ENCODE results near the gene RPA4.
"Not testable (repeated sequence)": the region's sequence is repeated elsewhere in the genome, so short reads cannot be mapped to it uniquely, and the experiment has no call there.

The RPA4 gene

DNA sequence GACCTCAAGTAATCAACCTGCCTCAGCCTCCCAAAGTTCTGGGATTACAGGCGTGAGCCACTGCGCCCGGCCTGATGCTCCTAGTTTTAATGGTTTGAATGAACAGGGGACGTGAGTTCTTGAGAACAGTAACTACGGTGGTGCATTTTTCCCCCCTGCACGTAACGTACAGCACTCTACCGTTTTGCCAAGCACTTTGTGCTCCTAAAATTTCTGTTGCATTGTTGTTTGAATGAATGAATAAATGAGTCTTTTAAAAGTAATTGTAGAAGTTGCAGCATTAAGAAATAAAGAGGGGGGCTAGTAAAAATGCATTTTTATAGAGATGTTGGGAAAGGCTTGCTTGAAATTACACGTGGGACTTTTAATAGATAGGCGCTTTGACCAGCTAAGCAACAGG, at the start of gene RPA4:
Gene RPA4 (plus strand): TSS at position 301 of the 400 bp plus-strand sequence. CDS start 403 bp downstream, outside the sequence.
- DNase-seq = no peak
- H3K36me3 Mint-ChIP-seq = no peaks in the 10 kb centered on the region
- no peak within 1 kb of the TSS for H3K4me3 Mint-ChIP-seq
- no peaks in the 10 kb centered on the region for H3K27me3 Mint-ChIP-seq
- CTCF ChIA-PET = no interaction called here
- no peak within 1 kb of the TSS for H3K27ac Mint-ChIP-seq
- no peaks in the 10 kb centered on the region for H3K9me3 Mint-ChIP-seq
- H3K4me1 Mint-ChIP-seq = no peaks in the 10 kb centered on the region

DNA sequence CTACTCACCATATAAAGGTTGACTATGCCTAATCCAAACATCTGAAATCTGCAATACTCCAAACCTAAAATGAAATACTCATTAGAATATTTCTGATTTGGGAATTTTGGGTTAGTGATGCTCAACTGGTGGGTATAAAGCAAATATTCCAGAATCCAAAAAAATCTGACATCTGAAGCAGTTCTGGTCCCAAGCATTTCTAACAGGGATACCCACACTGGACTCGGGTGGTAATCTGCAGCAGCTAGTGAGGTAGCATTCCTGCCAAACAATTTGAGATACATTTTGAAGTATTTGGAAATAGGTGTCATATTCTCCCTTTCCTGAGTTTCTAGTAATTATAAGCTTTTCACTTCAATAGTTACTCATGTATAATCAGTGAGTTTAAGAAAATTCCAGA, 49.6 kb upstream of the RPA4 start:
- H3K4me1 Mint-ChIP-seq = no peaks in the 10 kb centered on the region
- H3K27me3 Mint-ChIP-seq = no peaks in the 10 kb centered on the region
- H3K9me3 Mint-ChIP-seq = no peaks in the 10 kb centered on the region
- H3K4me3 Mint-ChIP-seq = no peak overlapping the region
- no peak for DNase-seq
- H3K36me3 Mint-ChIP-seq = no peaks in the 10 kb centered on the region
- CTCF ChIA-PET = no interaction called here
- H3K27ac Mint-ChIP-seq = no peak overlapping the region

- no peak for DNase-seq
- no peaks in the 10 kb centered on the region for H3K27me3 Mint-ChIP-seq
- H3K4me3 Mint-ChIP-seq = no peak overlapping the region
Observed at GRCh38 chrX:96835660-96836289, 47.9 kb upstream of the RPA4 start.

DNA sequence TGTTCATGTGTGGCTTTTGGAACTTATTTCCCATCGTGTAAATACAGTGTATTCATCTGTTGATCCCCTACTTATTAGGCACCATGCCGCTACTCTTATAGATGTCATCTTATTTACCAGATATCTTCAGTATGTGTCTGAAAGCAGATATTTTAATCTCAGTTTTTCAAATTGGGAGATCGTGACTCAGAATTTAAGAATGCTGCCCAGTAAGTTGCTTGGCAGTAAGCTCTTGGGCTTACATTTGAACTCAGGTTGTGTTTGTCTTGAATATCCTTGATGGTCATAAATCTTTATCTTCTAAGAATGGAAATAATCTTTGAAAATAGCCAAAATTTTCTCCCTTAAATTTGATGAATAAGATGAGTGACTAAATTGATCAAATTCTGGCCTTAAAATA, 45.9 kb upstream of the RPA4 start:
- no peaks in the 10 kb centered on the region for H3K4me1 Mint-ChIP-seq
- CTCF ChIA-PET = no interaction called here
- H3K27me3 Mint-ChIP-seq = no peaks in the 10 kb centered on the region
- H3K27ac Mint-ChIP-seq = no peak overlapping the region
- H3K36me3 Mint-ChIP-seq = no peaks in the 10 kb centered on the region
- no peaks in the 10 kb centered on the region for H3K9me3 Mint-ChIP-seq
- no peak for DNase-seq
- H3K4me3 Mint-ChIP-seq = no peak overlapping the region

More at GRCh38 chrX:96835660-96836289, 47.9 kb upstream of the RPA4 start:
- no peaks in the 10 kb centered on the region for H3K9me3 Mint-ChIP-seq
- H3K4me1 Mint-ChIP-seq = no peaks in the 10 kb centered on the region
- H3K27ac Mint-ChIP-seq = no peak overlapping the region
- H3K36me3 Mint-ChIP-seq = no peaks in the 10 kb centered on the region
- CTCF ChIA-PET = no interaction called here

DNA sequence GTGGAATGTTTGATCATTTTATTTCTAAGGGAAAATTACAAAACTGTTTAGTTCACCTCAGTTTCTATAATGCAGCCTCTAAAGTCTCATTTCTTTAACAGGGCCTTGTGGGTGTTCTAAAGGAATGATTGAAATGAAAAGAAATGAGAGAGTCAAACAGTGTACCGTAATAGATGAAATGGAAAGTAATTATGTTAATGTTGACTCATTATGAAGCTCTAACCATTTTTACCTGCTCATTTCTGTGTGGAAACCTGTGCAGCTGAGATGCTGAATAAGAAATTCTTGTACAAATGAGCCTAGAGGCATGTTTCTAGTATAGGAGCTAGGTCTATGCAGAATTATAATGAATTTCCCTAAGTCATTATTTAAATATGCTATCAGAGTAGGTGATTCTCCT, 45.2 kb upstream of the RPA4 start:
- no peak for DNase-seq
- Mint-ChIP-seq H3K27me3 (no peaks in the 10 kb centered on the region), H3K9me3 (no peaks in the 10 kb centered on the region), H3K36me3 (no peaks in the 10 kb centered on the region), H3K4me3 (no peak overlapping the region), H3K4me1 (no peaks in the 10 kb centered on the region), H3K27ac (no peak overlapping the region)
- CTCF ChIA-PET = no interaction called here

GRCh38 chrX:96841325-96841724, 42.4 kb upstream of the RPA4 start:
- CTCF ChIA-PET = no interaction called here
- Mint-ChIP-seq H3K27ac (no peak overlapping the region), H3K4me1 (no peaks in the 10 kb centered on the region), H3K4me3 (no peak overlapping the region), H3K9me3 (no peaks in the 10 kb centered on the region), H3K36me3 (no peaks in the 10 kb centered on the region), H3K27me3 (no peaks in the 10 kb centered on the region)
- DNase-seq = no peak

DNA sequence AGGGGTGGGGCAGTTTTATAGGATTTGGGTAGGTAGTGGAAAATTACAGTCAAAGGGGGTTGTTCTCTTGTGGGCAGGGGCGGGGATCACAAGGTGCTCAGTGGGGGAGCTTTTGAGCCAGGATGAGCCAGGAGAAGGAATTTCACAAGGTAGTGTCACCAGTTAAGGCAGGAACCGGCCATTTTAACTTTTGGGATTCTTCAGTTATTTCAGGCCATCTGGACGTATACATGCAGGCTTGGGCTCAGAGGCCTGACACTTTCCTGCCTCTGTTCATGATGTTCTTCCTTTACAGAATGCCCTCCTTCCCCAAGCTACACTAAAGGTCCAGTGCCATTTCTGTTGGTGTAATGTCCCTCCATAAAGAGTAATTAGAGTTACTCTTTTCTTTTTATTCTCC, 41.8 kb upstream of the RPA4 start:
- not testable (repeated sequence) for H3K27ac Mint-ChIP-seq

DNA sequence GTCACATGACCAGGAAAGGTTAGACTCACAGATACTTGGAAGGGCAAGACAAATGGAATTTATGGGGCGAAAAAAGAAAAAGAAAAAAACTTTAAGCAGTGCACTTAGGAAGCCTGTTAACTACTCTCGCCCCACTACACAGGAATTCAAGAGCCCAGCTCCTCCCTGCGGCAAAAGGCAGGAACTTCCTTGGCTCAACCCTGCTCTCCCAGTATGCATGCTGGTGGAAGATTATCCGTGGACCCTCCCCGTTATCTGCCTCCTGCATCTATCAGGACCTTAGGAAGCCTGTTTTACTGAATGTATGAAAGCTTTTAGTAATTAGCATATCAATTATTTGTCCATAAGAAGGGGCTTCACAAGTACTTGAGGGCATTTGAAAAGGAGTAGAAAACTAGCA, 40.1 kb upstream of the RPA4 start:
- no peaks in the 10 kb centered on the region for H3K36me3 Mint-ChIP-seq
- H3K4me1 Mint-ChIP-seq = no peaks in the 10 kb centered on the region
- H3K9me3 Mint-ChIP-seq = no peaks in the 10 kb centered on the region
- H3K27me3 Mint-ChIP-seq = no peaks in the 10 kb centered on the region
- CTCF ChIA-PET = no interaction called here
- DNase-seq = no peak
- H3K4me3 Mint-ChIP-seq = no peak overlapping the region
- no peak overlapping the region for H3K27ac Mint-ChIP-seq

More for the DNA sequence above, 41.8 kb upstream of the RPA4 start:
- H3K4me1 Mint-ChIP-seq, H3K9me3 Mint-ChIP-seq, H3K27me3 Mint-ChIP-seq, DNase-seq, CTCF ChIA-PET, H3K4me3 Mint-ChIP-seq, H3K36me3 Mint-ChIP-seq: not testable (repeated sequence)

DNA sequence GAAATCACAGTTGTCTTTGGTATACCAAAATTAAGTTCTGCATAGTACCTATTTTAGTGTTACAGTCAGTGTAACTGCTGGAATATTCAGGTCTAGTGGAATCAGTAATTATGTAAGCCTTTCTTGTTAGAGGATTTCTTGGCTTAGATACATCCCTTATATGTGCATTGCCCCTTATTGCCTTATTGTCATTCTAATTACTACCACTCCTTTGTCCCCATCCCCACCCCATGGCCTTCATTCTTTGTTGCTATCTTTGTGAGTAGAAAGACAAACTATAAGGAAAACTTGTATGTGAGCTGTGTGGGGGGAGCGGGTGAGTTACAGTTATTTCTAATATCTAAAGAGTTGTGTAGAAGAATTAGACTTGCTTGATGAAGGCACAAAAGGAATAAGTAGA, 36.9 kb upstream of the RPA4 start:
- CTCF ChIA-PET = no interaction called here
- no peak for DNase-seq
- H3K4me3 Mint-ChIP-seq = no peak overlapping the region
- no peaks in the 10 kb centered on the region for H3K4me1 Mint-ChIP-seq
- H3K27ac Mint-ChIP-seq = no peak overlapping the region
- H3K36me3 Mint-ChIP-seq = no peaks in the 10 kb centered on the region
- H3K9me3 Mint-ChIP-seq = no peaks in the 10 kb centered on the region
- H3K27me3 Mint-ChIP-seq = no peaks in the 10 kb centered on the region

- H3K4me3 Mint-ChIP-seq, H3K27ac Mint-ChIP-seq, H3K36me3 Mint-ChIP-seq, DNase-seq, CTCF ChIA-PET, H3K27me3 Mint-ChIP-seq, H3K9me3 Mint-ChIP-seq, H3K4me1 Mint-ChIP-seq: not testable (repeated sequence)
Observed at GRCh38 chrX:96859422-96859821, 24.3 kb upstream of the RPA4 start.

GRCh38 chrX:96861218-96861617, 22.5 kb upstream of the RPA4 start:
- no peaks in the 10 kb centered on the region for H3K36me3 Mint-ChIP-seq
- no peaks in the 10 kb centered on the region for H3K4me1 Mint-ChIP-seq
- no peak overlapping the region for H3K27ac Mint-ChIP-seq
- CTCF ChIA-PET = no interaction called here
- H3K9me3 Mint-ChIP-seq = no peaks in the 10 kb centered on the region
- no peak overlapping the region for H3K4me3 Mint-ChIP-seq
- no peak for DNase-seq
- no peaks in the 10 kb centered on the region for H3K27me3 Mint-ChIP-seq

GRCh38 chrX:96861661-96862060, 22.0 kb upstream of the RPA4 start:
- Mint-ChIP-seq H3K9me3 (no peaks in the 10 kb centered on the region), H3K27ac (no peak overlapping the region)

GRCh38 chrX:96884027-96884426, 319 bp downstream of the RPA4 start:
- H3K9me3 Mint-ChIP-seq = no peaks in the 10 kb centered on the region
- no peak for DNase-seq
- H3K27me3 Mint-ChIP-seq = no peaks in the 10 kb centered on the region
- H3K27ac Mint-ChIP-seq = no peak overlapping the region
- H3K36me3 Mint-ChIP-seq = no peaks in the 10 kb centered on the region
- H3K4me3 Mint-ChIP-seq = no peak overlapping the region
- CTCF ChIA-PET = no interaction called here
- H3K4me1 Mint-ChIP-seq = no peaks in the 10 kb centered on the region

More at GRCh38 chrX:96861661-96862060, 22.0 kb upstream of the RPA4 start:
- CTCF ChIA-PET = no interaction called here
- Mint-ChIP-seq H3K27me3 (no peaks in the 10 kb centered on the region), H3K4me3 (no peak overlapping the region), H3K4me1 (no peaks in the 10 kb centered on the region), H3K36me3 (no peaks in the 10 kb centered on the region)
- no peak for DNase-seq

- CTCF ChIA-PET = no interaction called here
- Mint-ChIP-seq H3K36me3 (no peaks in the 10 kb centered on the region), H3K4me1 (no peaks in the 10 kb centered on the region), H3K27me3 (no peaks in the 10 kb centered on the region), H3K9me3 (no peaks in the 10 kb centered on the region), H3K4me3 (no peak overlapping the region), H3K27ac (no peak overlapping the region)
- DNase-seq = no peak
Observed at GRCh38 chrX:96889726-96890125, 6.0 kb downstream of the RPA4 start.

DNA sequence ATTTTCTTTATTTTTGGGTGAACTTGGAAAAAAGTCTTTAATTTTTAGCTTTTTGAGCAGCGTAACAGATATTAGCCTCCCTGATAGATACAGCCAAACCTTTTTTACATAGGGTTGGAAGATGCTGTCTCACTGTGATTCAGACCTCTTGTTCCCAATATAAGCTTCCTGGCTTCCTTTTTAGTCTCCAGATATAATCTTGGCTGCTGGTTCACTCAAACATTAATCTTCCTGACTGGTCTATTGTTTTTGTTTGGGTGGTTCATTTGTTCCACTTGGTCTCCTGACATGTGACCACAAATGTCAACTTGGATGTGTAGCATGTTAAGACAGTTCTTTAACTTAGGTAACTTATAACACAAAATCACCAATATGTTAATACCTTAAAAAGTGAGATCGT, 23.0 kb downstream of the RPA4 start:
- Mint-ChIP-seq H3K27me3 (no peaks in the 10 kb centered on the region), H3K36me3 (peaks cover 1% of the 10 kb centered on the region), H3K9me3 (no peaks in the 10 kb centered on the region), H3K4me3 (no peak overlapping the region), H3K4me1 (no peaks in the 10 kb centered on the region), H3K27ac (no peak overlapping the region)
- CTCF ChIA-PET = no interaction called here
- no peak for DNase-seq
